PC-9 (cell line): Measurements from ENCODE around the gene AIF1. TPM values are rescaled to one million over a fixed set of nuclear protein-coding genes. Genes with fewer than 3 reads are reported as not detected.

Source experiments
- BruUV-seq: library from RNA; stranded (reverse); fragments of 400-500 nt; replicated peaks from 2 replicates; lab custom pipeline; 2021; lab: Mats Ljungman, UMichigan
- CTCF ChIA-PET: fragments of 300-600 bp; sonication (Branson Sonifier 250); formaldehyde crosslinking; loops from one replicate; lab custom pipeline; 2022; ENCODE audit warnings: antibody characterized with exemption; lab: Charles Lee
- POLR2A ChIA-PET: fragments of 300-600 bp; sonication (Branson Sonifier 250); formaldehyde crosslinking; loops from one replicate; lab custom pipeline; 2022; ENCODE audit warnings: antibody characterized with exemption; ENCODE audit not compliant: unreplicated experiment; lab: Charles Lee
- DNase-seq, 2 experiments: peaks; one replicate each; pipeline versions ENCODE4 v3.0.0 to v3.0.0-alpha.2; 2015 to 2022; ENCODE audit warnings: mixed read lengths in 1 of 2
- H2AFZ ChIP-seq: fragments of 200-600 bp; sonication (generic); 2 replicates; pipeline ENCODE4 v1.8.1; 2017; ENCODE audit warnings: antibody characterized with exemption
- H3F3A ChIP-seq: fragments of 200-600 bp; sonication (generic); 2 replicates; pipeline ENCODE4 v1.8.1; 2017; ENCODE audit warnings: antibody characterized with exemption, mild to moderate bottlenecking, low read depth; ENCODE audit not compliant: insufficient read depth
- H3K27ac ChIP-seq: fragments of 200-600 bp; sonication (generic); 2 replicates; pipeline ENCODE4 v1.6.1; 2016; ENCODE audit warnings: mixed run types
- H3K27me3 ChIP-seq: fragments of 200-600 bp; sonication (generic); 2 replicates; pipeline ENCODE4 v1.6.1; 2016; ENCODE audit warnings: low read depth, mixed run types; ENCODE audit not compliant: insufficient read depth
- H3K36me3 ChIP-seq: fragments of 200-600 bp; sonication (generic); 2 replicates; pipeline ENCODE4 v1.6.1; 2016; ENCODE audit warnings: low read depth, mixed run types
- H3K4me1 ChIP-seq: fragments of 200-600 bp; sonication (generic); replicated peaks from 2 replicates; pipeline ENCODE4 v1.6.1; 2016; ENCODE audit warnings: mixed run types; ENCODE audit not compliant: insufficient read depth
- H3K4me2 ChIP-seq: fragments of 200-600 bp; sonication (generic); 2 replicates; pipeline ENCODE4 v1.6.1; 2017; ENCODE audit warnings: mixed run types
- H3K4me3 ChIP-seq: fragments of 200-600 bp; sonication (generic); 2 replicates; pipeline ENCODE4 v1.6.1; 2016; ENCODE audit warnings: mixed run types
- H3K79me2 ChIP-seq: fragments of 200-600 bp; sonication (generic); 2 replicates; pipeline ENCODE4 v1.6.1; 2017; ENCODE audit warnings: low read depth, mixed run types
- H3K9me2 ChIP-seq: fragments of 200-600 bp; sonication (generic); 2 replicates; pipeline ENCODE4 v1.8.1; 2017; ENCODE audit warnings: mild to moderate bottlenecking; ENCODE audit not compliant: insufficient read depth
- H3K9me3 ChIP-seq: fragments of 200-600 bp; sonication (generic); 2 replicates; pipeline ENCODE4 v1.8.1; 2016; ENCODE audit warnings: low read depth; ENCODE audit not compliant: insufficient read depth
- H4K20me1 ChIP-seq: fragments of 200-600 bp; sonication (generic); 2 replicates; pipeline ENCODE4 v1.8.1; 2017; ENCODE audit not compliant: insufficient read depth
- EZH2 ChIP-seq: fragments of 200-600 bp; sonication (generic); IDR thresholded peaks from 2 replicates; pipeline ENCODE4 v1.8.0; 2017; ENCODE audit warnings: antibody characterized with exemption, low read depth
- intact Hi-C: fragments of 100-400 bp; cut with micrococcal nuclease; formaldehyde crosslinking; loops from one replicate; pipeline ENCODE4 v1.10.0; 2022; ENCODE audit not compliant: unreplicated experiment
- total RNA-seq: library from RNA; stranded (reverse); gene quantifications from 2 replicates; pipeline ENCODE4 v1.2.3, GENCODE V29; 2021
- TF ChIP-seq, protein P1 (sequence below): fragments of 200-600 bp; sonication (generic); conservative IDR thresholded peaks from 2 replicates; pipeline ENCODE4 v1.6.1; 2017; ENCODE audit warnings: mixed run types, antibody characterized with exemption, mild to moderate bottlenecking, moderate library complexity

Gene AIF1
- total RNA-seq, 1 experiment from 2014 or later: not detected

DNA sequence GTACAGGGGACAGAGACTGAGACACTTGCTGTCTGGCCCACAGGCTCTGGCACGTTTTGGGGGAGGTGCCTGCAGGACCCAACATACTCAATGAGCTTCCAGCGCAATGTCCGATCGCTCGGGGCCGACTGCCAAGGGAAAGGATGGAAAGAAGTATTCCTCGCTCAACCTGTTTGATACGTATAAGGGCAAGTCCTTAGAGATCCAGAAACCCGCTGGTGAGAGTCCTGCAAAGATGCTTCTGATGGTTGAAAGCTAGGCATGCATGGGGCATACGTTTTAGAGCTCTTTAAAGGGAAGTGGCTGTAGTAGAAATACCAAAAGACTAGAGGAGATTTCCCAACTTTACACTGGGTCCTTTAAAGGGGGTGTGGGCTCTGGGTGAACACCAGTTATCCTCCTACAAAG is 7.7 kb downstream of the AIF1 start:
- peaks cover 50% of the 10 kb centered on the region for H3K36me3 ChIP-seq
- intact Hi-C loops: no loop called here
- no peaks in the 10 kb centered on the region for H3K27me3 ChIP-seq

DNA sequence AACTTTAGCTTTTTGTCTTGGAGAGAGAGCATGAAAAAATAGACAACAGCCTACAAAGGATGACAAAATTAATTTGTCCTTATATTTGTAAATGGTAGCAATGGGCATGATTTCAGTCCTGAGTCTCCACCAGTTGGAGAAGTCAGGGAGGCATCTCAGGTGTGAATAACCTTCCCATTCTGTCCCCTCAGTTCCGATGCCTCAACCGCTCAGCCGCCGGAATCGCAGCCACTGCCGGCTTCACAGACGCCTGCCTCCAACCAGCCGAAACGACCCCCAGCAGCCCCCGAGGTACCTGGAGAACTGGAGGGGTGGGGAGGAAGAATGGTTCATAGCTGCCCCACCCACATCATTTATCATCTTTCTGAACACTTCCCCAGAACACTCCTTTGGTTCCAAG is 9.0 kb downstream of the AIF1 start:
- Histone ChIP-seq H3K79me2 (peaks cover 51% of the 10 kb centered on the region), H3K36me3 (peaks cover 62% of the 10 kb centered on the region)
- intact Hi-C loops: no loop called here

More for the DNA sequence above, 7.7 kb downstream of the AIF1 start:
- Histone ChIP-seq H3K9me2 (no peaks in the 10 kb centered on the region), H3K9me3 (no peaks in the 10 kb centered on the region), H3F3A (peaks cover 37% of the 10 kb centered on the region), H3K4me2 (peak overlapping the region; percentile 87), H4K20me1 (peaks cover 3% of the 10 kb centered on the region; the same call in 1 of the 2 replicates), H3K4me1 (peaks cover 20% of the 10 kb centered on the region), H3K27ac (no peak overlapping the region), H3K4me3 (peak overlapping the region; percentile 87; the same call in 1 of the 2 replicates), H2AFZ (no peak overlapping the region), H3K79me2 (peaks cover 51% of the 10 kb centered on the region)
- no peak for DNase-seq
- TF ChIP-seq, protein P1, sequence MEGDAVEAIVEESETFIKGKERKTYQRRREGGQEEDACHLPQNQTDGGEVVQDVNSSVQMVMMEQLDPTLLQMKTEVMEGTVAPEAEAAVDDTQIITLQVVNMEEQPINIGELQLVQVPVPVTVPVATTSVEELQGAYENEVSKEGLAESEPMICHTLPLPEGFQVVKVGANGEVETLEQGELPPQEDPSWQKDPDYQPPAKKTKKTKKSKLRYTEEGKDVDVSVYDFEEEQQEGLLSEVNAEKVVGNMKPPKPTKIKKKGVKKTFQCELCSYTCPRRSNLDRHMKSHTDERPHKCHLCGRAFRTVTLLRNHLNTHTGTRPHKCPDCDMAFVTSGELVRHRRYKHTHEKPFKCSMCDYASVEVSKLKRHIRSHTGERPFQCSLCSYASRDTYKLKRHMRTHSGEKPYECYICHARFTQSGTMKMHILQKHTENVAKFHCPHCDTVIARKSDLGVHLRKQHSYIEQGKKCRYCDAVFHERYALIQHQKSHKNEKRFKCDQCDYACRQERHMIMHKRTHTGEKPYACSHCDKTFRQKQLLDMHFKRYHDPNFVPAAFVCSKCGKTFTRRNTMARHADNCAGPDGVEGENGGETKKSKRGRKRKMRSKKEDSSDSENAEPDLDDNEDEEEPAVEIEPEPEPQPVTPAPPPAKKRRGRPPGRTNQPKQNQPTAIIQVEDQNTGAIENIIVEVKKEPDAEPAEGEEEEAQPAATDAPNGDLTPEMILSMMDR: no peak
- no peak for TF ChIP-seq EZH2
- no TSS peak for BruUV-seq
- ChIA-PET CTCF (interaction anchor here (0.5 kb wide), 1 partner anchor 21 kb away, joined by 5 read pairs; no protein-coding TSS in a partner anchor), POLR2A (interaction anchor here (0.6 to 0.7 kb wide), 3 partner anchors 30 to 540 kb away, joined by 3 to 8 read pairs (median 6); partner anchors contain the start of gene APOM)

DNA sequence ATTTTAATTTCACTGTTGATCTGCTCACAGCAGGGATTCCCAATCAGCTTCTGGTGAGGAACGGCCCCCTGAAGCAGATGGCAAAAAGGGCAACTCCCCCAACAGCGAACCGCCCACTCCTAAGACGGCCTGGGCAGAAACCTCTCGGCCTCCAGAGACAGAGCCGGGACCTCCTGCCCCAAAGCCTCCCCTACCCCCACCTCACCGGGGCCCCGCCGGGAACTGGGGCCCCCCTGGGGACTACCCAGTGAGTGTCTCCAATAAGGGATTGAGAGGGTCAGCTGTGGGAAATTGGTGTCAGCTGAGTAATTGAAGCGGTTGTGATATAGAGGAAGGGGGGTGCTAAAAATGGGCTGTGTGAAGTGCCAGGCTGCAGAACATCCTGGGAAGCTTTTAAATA is 11.9 kb downstream of the AIF1 start:
- intact Hi-C loops: no loop called here
- no peak for DNase-seq
- Histone ChIP-seq H3K4me1 (peaks cover 10% of the 10 kb centered on the region), H4K20me1 (peaks cover 5% of the 10 kb centered on the region; the same call in 1 of the 2 replicates), H3K4me2 (no peak overlapping the region), H3K36me3 (peaks cover 68% of the 10 kb centered on the region), H3K27ac (no peak overlapping the region), H3K9me3 (no peaks in the 10 kb centered on the region), H3K27me3 (no peaks in the 10 kb centered on the region), H3K9me2 (no peaks in the 10 kb centered on the region), H3K79me2 (peaks cover 37% of the 10 kb centered on the region), H3F3A (peaks cover 39% of the 10 kb centered on the region), H2AFZ (no peak overlapping the region), H3K4me3 (no peak overlapping the region)
- POLR2A ChIA-PET: interaction anchor here (0.7 kb wide), 1 partner anchor 21 kb away, joined by 3 read pairs; no protein-coding TSS in a partner anchor
- CTCF ChIA-PET: no interaction called here
- no TSS peak for BruUV-seq
- TF ChIP-seq, protein P1: no peak
- TF ChIP-seq EZH2: no peak

More for the DNA sequence above, 9.0 kb downstream of the AIF1 start:
- Histone ChIP-seq H3K4me1 (peaks cover 20% of the 10 kb centered on the region), H2AFZ (no peak overlapping the region), H3K4me3 (no peak overlapping the region), H3K9me3 (no peaks in the 10 kb centered on the region), H3K27ac (no peak overlapping the region), H4K20me1 (peaks cover 3% of the 10 kb centered on the region; the same call in 1 of the 2 replicates), H3K4me2 (no peak overlapping the region), H3F3A (peaks cover 37% of the 10 kb centered on the region), H3K27me3 (no peaks in the 10 kb centered on the region), H3K9me2 (no peaks in the 10 kb centered on the region)
- ChIA-PET CTCF (no interaction called here), POLR2A (interaction anchor here (0.7 kb wide), 1 partner anchor 92 kb away, joined by 5 read pairs; no protein-coding TSS in a partner anchor)
- no TSS peak for BruUV-seq
- no peak for TF ChIP-seq EZH2
- TF ChIP-seq, protein P1: no peak
- DNase-seq: no peak
